GM12878 (cell line): ENCODE results near the gene PLEKHA7. TPM values are rescaled to one million over a fixed set of nuclear protein-coding genes. Genes with fewer than 3 reads are reported as not detected.
A peak's percentile ranks its signal among the peaks of the same experiment; 100 is the strongest.

ENCODE experiments used
- ATAC-seq: fragments of 200-7000 bp; cut with Tn5 transposase; 3 replicates; pipeline ENCODE4 v1.9.1; 2020; ENCODE audit warnings: mild to moderate bottlenecking, moderate library complexity
- BruUV-seq: library from RNA; stranded (reverse); fragments of 400-500 nt; replicated peaks from 2 replicates; lab custom pipeline; 2021; lab: Mats Ljungman, UMichigan
- CTCF ChIA-PET: fragments of 300-600 bp; sonication (Branson Sonifier 250); formaldehyde crosslinking; extraction: SDS; loops from one replicate; lab custom pipeline; 2021; ENCODE audit warnings: inconsistent platforms; lab: Yijun Ruan, JAX
- POLR2A ChIA-PET: fragments of 350-600 bp; formaldehyde crosslinking; extraction: SDS; loops from one replicate; lab custom pipeline; 2021; ENCODE audit warnings: inconsistent platforms; lab: Charles Lee
- RAD21 ChIA-PET: fragments of 300-600 bp; sonication (Branson Sonifier 250); formaldehyde crosslinking; loops from one replicate; lab custom pipeline; 2023; ENCODE audit warnings: antibody characterized with exemption; ENCODE audit not compliant: unreplicated experiment; lab: Charles Lee
- SMC1A ChIA-PET: fragments of 300-600 bp; sonication (Branson Sonifier 250); formaldehyde crosslinking; loops from one replicate; lab custom pipeline; 2023; ENCODE audit not compliant: unreplicated experiment, uncharacterized antibody; lab: Charles Lee
- DNase-seq: peaks from one replicate; pipeline ENCODE4 v3.0.0-alpha.2; 2011; ENCODE audit warnings: low read depth, low spot score
- FAIRE-seq: peaks from 3 replicates; lab custom pipeline; 2011; peaks lifted over from hg19 to GRCh38; lab: Jason Lieb, UNC
- H2AFZ ChIP-seq: 2 replicates; pipeline ENCODE4 v1.6.0; 2011; ENCODE audit warnings: low read depth, low read length, control low read depth; ENCODE audit not compliant: control insufficient read depth
- H3K27ac ChIP-seq: 2 replicates; pipeline ENCODE4 v1.5.1; 2011; ENCODE audit warnings: control low read depth; ENCODE audit not compliant: control insufficient read depth, insufficient read depth
- H3K27me3 ChIP-seq, 2 experiments: replicated peaks in 1 of 2; 2 replicates each; pipeline versions ENCODE4 v1.6.0 to v1.6.1; 2011; ENCODE audit warnings: low read length in 1 of 2; ENCODE audit not compliant: control insufficient read depth in 2 of 2, insufficient read depth in 2 of 2
- H3K36me3 ChIP-seq, 2 experiments: 2 replicates each; pipeline ENCODE4 v1.5.1; 2011; ENCODE audit warnings: low read length in 1 of 2; ENCODE audit not compliant: control insufficient read depth in 2 of 2, insufficient read depth in 2 of 2
- H3K4me1 ChIP-seq: 2 replicates; pipeline ENCODE4 v1.6.1; 2011; ENCODE audit warnings: mild to moderate bottlenecking, low read length, moderate library complexity, mixed read lengths; ENCODE audit not compliant: control insufficient read depth, insufficient read depth
- H3K4me2 ChIP-seq: 2 replicates; pipeline ENCODE4 v1.6.0; 2011; ENCODE audit warnings: control low read depth; ENCODE audit not compliant: control insufficient read depth, insufficient read depth
- H3K4me3 ChIP-seq: fragments of 200-600 bp; sonication (generic); 2 replicates; pipeline ENCODE4 v1.5.1; 2016
- H3K79me2 ChIP-seq: 2 replicates; pipeline ENCODE4 v1.6.0; 2011; ENCODE audit warnings: low read length; ENCODE audit not compliant: control insufficient read depth, insufficient read depth
- H3K9ac ChIP-seq: 2 replicates; pipeline ENCODE4 v1.8.0; 2011; ENCODE audit warnings: low read length, control low read depth, mixed read lengths; ENCODE audit not compliant: control insufficient read depth, insufficient read depth
- H3K9me3 ChIP-seq: replicated peaks from 3 replicates; pipeline ENCODE4 v1.5.1; 2011; ENCODE audit warnings: mild to moderate bottlenecking, low read length; ENCODE audit not compliant: control insufficient read depth, insufficient read depth
- H4K20me1 ChIP-seq: 2 replicates; pipeline ENCODE4 v1.6.0; 2011; ENCODE audit not compliant: control insufficient read depth, insufficient read depth
- BRCA1 ChIP-seq: IDR thresholded peaks from 2 replicates; pipeline ENCODE4 v1.6.1; 2011; ENCODE audit warnings: low read depth, low read length, improper control_type of control experiment
- CEBPZ ChIP-seq: fragments of 150-350 bp; IDR thresholded peaks from 2 replicates; pipeline ENCODE4 v1.6.1; 2016; ENCODE audit warnings: low read depth, low read length
- EED ChIP-seq: sonication (generic); IDR thresholded peaks from 2 replicates; pipeline ENCODE4 v1.6.1; 2016; ENCODE audit warnings: antibody characterized with exemption, low read depth
- HCFC1 ChIP-seq: fragments of 150-350 bp; IDR thresholded peaks from 2 replicates; pipeline ENCODE4 v1.6.1; 2014; ENCODE audit warnings: low read length
- NR2C2 ChIP-seq: IDR thresholded peaks from 2 replicates; pipeline ENCODE4 v1.6.1; 2011; ENCODE audit warnings: borderline replicate concordance, low read depth; ENCODE audit not compliant: control insufficient read depth, insufficient read length
- RELB ChIP-seq: fragments of 450-650 bp; IDR thresholded peaks from 2 replicates; pipeline ENCODE4 v1.6.1; 2017; ENCODE audit warnings: low read depth, mild to moderate bottlenecking, moderate library complexity
- SMAD5 ChIP-seq: IDR thresholded peaks from 2 replicates; pipeline ENCODE4 v1.6.1; 2016; ENCODE audit warnings: antibody characterized with exemption, low read depth
- SREBF1 ChIP-seq: IDR thresholded peaks from 2 replicates; pipeline ENCODE4 v1.6.1; 2012; ENCODE audit warnings: mild to moderate bottlenecking, low read length
- TBL1XR1 ChIP-seq: IDR thresholded peaks from 2 replicates; pipeline ENCODE4 v1.6.1; 2012; ENCODE audit warnings: low read depth, low read length, improper control_type of control experiment
- WGBS: methylation state at CpG from one replicate; pipeline ENCODE4 v1.1.6; 2016; ENCODE audit warnings: low lambda C conversion rate; ENCODE audit not compliant: insufficient replicate concordance, insufficient coverage; ENCODE audit errors: missing lambda C conversion rate; 5-methylcytosine and 5-hydroxymethylcytosine counted together
- in situ Hi-C: fragments of 300-500 bp; cut with MboI; formaldehyde crosslinking; loops from 9 replicates; pipeline ENCODE4 v1.14.3; 2018; ENCODE audit warnings: mixed read lengths
- intact Hi-C: fragments of 100-400 bp; cut with micrococcal nuclease; formaldehyde crosslinking; loops from one replicate; pipeline ENCODE4 v1.14.2; 2022; ENCODE audit not compliant: unreplicated experiment
- polyA plus RNA-seq, 11 experiments: library from polyadenylated mRNA; depleted of rRNA in 4 of 11; unstranded in 6 of 11; stranded (reverse) in 5 of 11; fragments of >200 nt; fragmentation: Nextera tagmentation in 4 of 11; fragmentation: Illumina TruSeq in 1 of 11; extraction: Ambion mirVana in 4 of 11; extraction: Trizol in 1 of 11; gene quantifications; 1 replicate in 1 of 11; 2 replicates in 10 of 11; pipeline versions ENCODE4 v1.2.1 to v1.2.3, GENCODE V29; 2011 to 2016; ENCODE audit warnings: inconsistent platforms in 2 of 11, missing spikeins in 2 of 11, low read depth in 1 of 11
- total RNA-seq, 4 experiments: library from RNA; depleted of rRNA in 3 of 4; stranded (reverse); fragments of >200 nt in 3 of 4; fragmentation: Illumina TruSeq in 1 of 4; extraction: Trizol in 1 of 4; gene quantifications; 2 replicates each; pipeline versions ENCODE4 v1.2.1 to v1.2.3, GENCODE V29; 2013 to 2021

The PLEKHA7 gene
- total and polyA plus RNA-seq, 10 of the 15 experiments (the other 5 are each of a cell fraction or from before 2014, with no cell fraction given), result 0.45 to 5.3 (median 2.1) TPM

- POLR2A ChIA-PET, result no interaction called here
- 42% methylated on average over 3 of the region's 3 CpGs for WGBS
- FAIRE-seq (no peak), ATAC-seq (no peak; the same call in 2 of the 3 replicates), DNase-seq (no peak)
- Histone ChIP-seq H3K79me2 (no peaks in the 10 kb centered on the region), H4K20me1 (no peaks in the 10 kb centered on the region), H3K27me3 (no peaks in the 10 kb centered on the region), H2AFZ (peak overlapping the region; percentile 31), H3K27ac (no peak overlapping the region), H3K9ac (no peak overlapping the region), H3K4me2 (no peak overlapping the region), H3K36me3 (no peaks in the 10 kb centered on the region), H3K4me1 (0 out of 2 replicates have a peak, but pooled peaks cover 4% of the 10 kb centered on the region), H3K4me3 (no peak overlapping the region), H3K9me3 (no peaks in the 10 kb centered on the region)
- no TSS peak for BruUV-seq
- intact Hi-C loops, result no loop called here
- in situ Hi-C loops, result no loop called here
- RAD21 ChIA-PET, result interaction anchor here (0.8 to 1.3 kb wide), 2 partner anchors 12 to 22 kb away, joined by 3 to 5 read pairs; no protein-coding TSS in a partner anchor
- CTCF ChIA-PET, result interaction anchor here (0.8 to 1.8 kb wide), 3 partner anchors 10 to 84 kb away, joined by 3 to 5 read pairs (median 4); no protein-coding TSS in a partner anchor
- SMC1A ChIA-PET, result interaction anchor here (0.6 to 1.4 kb wide), 2 partner anchors 14 to 262 kb away, joined by 4 to 5 read pairs; no protein-coding TSS in a partner anchor
- TF ChIP-seq SREBF1 (no peak), EED (peak; percentile 38; the same call in 1 of the 2 replicates), BRCA1 (no peak), SMAD5 (no peak), NR2C2 (no peak)
Observed at GRCh38 chr11:16797776-16798175, 216.4 kb downstream of the PLEKHA7 start.

- RAD21 ChIA-PET, result no interaction called here
- H4K20me1 ChIP-seq, result no peaks in the 10 kb centered on the region
- H3K27me3 ChIP-seq, result no peaks in the 10 kb centered on the region
- in situ Hi-C loops (no loop called here), intact Hi-C loops (no loop called here)
- H3K4me2 ChIP-seq, result no peak overlapping the region
- H3K9me3 ChIP-seq, result no peaks in the 10 kb centered on the region
- 0 out of 2 replicates have a peak, but pooled peaks cover 4% of the 10 kb centered on the region for H3K4me1 ChIP-seq
- TF ChIP-seq TBL1XR1 (no peak), HCFC1 (no peak), SREBF1 (no peak), NR2C2 (no peak), RELB (no peak), CEBPZ (no peak)
- WGBS, result 67% methylated on average over 4 of the region's 4 CpGs
- no TSS peak for BruUV-seq
- no peak for DNase-seq
- no peak overlapping the region for H3K9ac ChIP-seq
- CTCF ChIA-PET, result interaction anchor here (1.5 to 1.8 kb wide), 2 partner anchors 8 to 23 kb away, joined by 5 to 6 read pairs; no protein-coding TSS in a partner anchor
- no peak overlapping the region for H2AFZ ChIP-seq
- H3K27ac ChIP-seq, result no peak overlapping the region
- no peak for FAIRE-seq
- H3K4me3 ChIP-seq, result no peak overlapping the region
- H3K79me2 ChIP-seq, result no peaks in the 10 kb centered on the region
- H3K36me3 ChIP-seq, result no peaks in the 10 kb centered on the region
- no peak for ATAC-seq
- POLR2A ChIA-PET, result no interaction called here
- SMC1A ChIA-PET, result interaction anchor here (0.8 to 1.4 kb wide), 3 partner anchors 13 to 821 kb away, joined by 3 to 4 read pairs (median 3); no protein-coding TSS in a partner anchor
Observed at GRCh38 chr11:16796311-16796710, 217.9 kb downstream of the PLEKHA7 start.
